ENCODE measurements around the gene INPP5F.

INPP5F gene

DNA sequence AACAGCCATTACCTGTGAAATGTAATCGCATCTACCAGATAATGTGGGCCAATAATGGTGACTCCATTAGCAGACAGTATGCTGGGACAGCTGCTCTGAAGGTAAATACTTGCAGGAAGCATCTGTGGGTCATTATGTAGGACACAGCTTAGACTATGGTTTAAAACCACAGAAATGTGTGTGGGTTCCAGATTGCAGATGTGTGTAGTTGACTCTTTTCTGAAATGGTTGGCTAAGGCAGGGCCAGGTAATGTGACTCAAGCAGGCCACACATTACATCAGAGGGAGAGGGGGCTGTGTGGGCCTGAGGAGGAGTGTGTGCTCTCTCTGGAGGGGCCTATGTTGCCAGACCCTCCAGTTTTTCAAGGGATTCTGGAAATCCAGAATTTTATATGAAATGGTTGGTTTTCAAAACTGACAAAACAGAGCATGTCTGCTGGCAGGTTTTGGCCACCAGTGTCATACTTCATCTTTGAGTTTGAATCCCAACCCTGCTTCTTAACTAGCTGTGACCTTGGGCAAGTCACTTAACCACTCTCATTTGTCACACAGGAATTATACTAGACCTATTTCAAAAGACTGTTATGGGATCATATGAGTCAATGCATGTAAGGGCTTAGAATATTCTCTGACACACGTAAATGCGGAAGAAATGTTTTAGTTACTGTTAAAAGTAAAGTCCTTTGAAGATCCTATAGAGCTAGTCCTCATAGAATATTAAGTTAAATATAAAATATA is 82.3 kb downstream of the INPP5F start:
- no peak for DNase-seq (ENCODE audit: extremely low spot score, insufficient read length, low read depth)
- peak; percentile 18 for FAIRE-seq

DNA sequence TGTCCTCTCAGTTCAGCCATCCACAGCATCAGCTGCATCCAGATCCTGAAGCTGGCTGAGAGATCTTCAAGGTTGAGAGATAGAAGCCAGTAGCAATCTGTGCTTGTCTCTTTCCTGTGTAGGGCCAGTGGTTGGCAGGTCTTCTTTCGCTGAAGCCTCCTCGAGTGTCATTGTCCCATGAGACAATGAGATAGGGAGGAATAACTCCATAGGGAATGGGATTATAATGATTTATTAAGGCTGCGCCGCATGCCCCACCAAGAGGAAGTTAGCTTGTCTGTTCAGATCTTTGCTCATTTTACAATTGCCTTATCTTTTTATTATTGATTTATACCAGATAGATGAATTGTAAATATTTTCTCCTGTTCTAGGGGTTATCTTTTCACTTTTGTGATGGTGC is 85.3 kb downstream of the INPP5F start:
- FAIRE-seq (no peak), DNase-seq (ENCODE audit: extremely low spot score, insufficient read length, low read depth) (no peak)

DNA sequence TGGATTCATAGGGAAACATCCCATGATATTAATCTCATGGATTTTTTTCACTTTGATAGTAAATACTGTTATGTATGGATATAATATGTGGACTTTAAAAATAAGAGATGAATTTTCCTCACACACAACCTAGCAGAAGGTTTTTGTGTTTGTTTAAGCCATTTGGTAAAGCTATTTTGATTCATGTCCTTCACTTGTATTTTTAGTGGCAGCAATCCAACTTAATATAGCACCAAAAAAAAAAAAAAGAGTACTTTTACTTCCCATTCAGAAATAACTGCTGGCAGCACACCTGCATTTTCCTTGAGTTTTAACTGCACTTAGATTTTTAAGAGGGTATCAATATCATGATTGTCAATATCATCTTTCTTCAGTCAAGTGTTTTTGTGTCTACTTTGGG is 86.8 kb downstream of the INPP5F start:
- DNase-seq (ENCODE audit: extremely low spot score, insufficient read length, low read depth) (no peak), FAIRE-seq (no peak)

GRCh38 chr10:119815671-119816070 is 89.8 kb downstream of the INPP5F start:
- DNase-seq (ENCODE audit: extremely low spot score, insufficient read length, low read depth) (no peak), FAIRE-seq (no peak)

DNA sequence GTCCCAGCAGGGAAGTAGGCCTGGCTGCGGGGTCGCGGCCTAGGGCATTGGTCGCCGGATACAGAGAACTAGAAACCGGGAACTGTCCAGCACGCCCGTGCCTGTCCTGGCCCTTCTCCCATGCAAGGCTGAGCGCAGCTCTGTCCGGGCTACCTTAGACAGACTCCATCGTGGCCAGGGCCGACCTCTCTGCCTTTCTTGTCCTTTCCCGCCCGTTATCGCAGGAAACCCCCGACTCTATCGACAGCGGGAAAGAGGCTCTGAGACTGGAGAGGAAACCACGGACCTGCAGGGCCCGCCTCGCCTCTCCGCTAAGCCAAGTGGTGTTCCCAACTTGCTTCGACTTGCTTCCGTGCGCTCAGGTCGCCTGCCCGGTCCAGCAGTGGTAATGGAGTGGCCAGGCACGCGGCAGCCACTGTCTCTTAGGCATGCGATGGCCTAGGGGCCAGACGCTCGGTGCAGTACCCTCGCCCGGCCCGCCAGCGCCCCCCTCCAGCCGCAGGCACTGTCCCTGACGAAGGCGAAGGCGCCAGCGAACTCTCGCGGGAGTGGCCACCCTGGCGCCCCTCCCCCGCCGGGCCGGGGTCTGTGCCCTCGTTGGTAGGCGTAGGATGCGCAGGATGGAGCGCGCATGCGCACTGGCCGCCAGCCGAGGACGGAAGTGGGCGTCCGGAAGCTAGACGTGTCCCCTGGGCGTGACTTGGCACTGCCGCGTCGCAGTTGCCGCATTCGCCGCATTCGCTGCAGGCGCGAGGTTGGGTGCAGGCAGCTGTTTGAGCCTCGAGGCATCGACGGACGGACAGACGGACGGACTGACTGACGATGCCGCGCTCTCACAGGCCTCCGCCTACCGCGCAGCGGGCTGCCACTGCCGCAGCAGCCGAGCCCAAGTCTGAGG is 92.4 kb downstream of the INPP5F start:
- no peak for FAIRE-seq
- DNase-seq (ENCODE audit: extremely low spot score, insufficient read length, low read depth), result peak; percentile 11

DNA sequence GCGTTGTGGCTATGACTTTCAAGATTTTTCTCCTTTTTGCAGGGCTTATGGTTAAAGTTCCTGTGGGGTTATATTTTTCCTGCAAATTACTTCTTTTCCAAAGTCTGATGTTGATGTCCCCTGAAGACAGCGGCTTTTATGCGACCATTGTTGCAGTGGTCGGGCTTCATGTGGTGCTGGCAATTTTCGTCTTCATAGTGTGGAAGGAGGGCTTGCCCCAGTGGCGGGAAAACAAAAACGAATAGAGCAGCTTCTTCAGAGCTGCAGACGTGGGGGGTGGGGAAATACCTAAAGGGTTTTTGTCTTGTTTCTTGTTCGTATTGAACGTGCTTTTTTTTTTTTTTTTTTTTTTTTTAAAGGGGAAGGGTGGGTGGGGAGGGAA is 93.0 kb downstream of the INPP5F start:
- DNase-seq (ENCODE audit: extremely low spot score, insufficient read length, low read depth) (no peak), FAIRE-seq (no peak)

- DNase-seq (ENCODE audit: extremely low spot score, insufficient read length, low read depth) (no peak), FAIRE-seq (no peak)
Observed at GRCh38 chr10:119821182-119821581, 95.3 kb downstream of the INPP5F start.

DNA sequence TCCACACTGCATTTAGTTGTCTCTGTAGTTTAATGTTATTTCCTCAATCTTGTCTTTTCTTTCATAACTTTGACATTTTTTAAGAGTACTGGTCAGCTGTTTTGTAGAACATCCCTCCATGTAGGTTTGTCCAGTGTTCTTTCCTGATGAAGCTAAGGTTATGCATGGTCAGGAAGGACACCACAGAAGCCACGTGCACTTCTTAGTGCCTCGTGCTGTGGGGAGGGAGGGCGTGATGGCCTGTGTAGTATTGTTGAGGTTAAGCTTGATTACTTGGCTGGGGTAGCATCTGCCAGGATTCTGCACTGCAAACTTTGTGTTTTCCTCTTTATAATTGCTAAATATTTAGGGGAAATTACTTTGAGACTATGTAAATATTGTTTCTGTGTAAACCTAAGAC is 98.4 kb downstream of the INPP5F start:
- DNase-seq (ENCODE audit: extremely low spot score, insufficient read length, low read depth), result no peak
- no peak for FAIRE-seq

- DNase-seq (ENCODE audit: extremely low spot score, insufficient read length, low read depth), result no peak
- no peak for FAIRE-seq
Observed at GRCh38 chr10:119826771-119827170, 100.9 kb downstream of the INPP5F start.

DNA sequence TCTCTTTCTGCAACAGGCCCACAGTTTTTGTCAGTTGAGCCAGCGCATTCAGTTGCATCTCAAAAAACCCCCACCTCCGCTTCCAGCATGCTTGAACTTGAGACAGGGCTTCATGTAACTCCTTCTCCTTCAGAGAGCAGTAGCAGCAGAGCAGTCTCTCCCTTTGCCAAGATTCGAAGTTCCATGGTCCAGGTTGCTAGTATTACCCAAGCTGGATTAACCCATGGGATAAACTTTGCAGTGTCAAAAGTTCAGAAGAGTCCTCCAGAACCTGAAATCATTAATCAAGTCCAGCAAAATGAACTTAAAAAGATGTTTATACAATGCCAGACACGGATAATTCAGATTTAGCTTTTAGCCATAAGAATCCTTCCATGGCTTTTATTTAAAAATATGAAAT is 101.6 kb downstream of the INPP5F start:
- FAIRE-seq (no peak), DNase-seq (ENCODE audit: extremely low spot score, insufficient read length, low read depth) (no peak)

DNA sequence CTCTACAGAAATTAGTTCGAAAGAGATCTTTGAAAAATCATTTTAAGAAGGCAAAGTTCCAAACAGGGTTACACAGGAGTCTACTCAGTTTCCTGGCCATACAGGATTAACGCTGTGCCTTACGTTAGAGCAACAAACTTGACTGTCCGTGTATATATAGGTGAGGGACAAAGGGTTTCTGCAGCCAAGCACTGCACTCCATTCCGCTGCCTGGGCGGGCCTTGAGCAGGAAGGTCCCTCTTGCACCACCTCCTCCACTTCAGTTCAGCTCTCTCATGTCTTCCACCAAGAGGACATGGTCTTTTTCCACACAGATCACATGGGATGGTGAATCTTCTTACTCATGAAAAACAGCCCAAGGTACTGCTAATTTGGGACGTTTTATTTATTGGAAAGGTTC is 103.6 kb downstream of the INPP5F start:
- DNase-seq (ENCODE audit: extremely low spot score, insufficient read length, low read depth), result no peak
- FAIRE-seq, result no peak

- no peak for DNase-seq (ENCODE audit: extremely low spot score, insufficient read length, low read depth)
Observed at GRCh38 chr10:119830851-119831250, 105.0 kb downstream of the INPP5F start.

DNA sequence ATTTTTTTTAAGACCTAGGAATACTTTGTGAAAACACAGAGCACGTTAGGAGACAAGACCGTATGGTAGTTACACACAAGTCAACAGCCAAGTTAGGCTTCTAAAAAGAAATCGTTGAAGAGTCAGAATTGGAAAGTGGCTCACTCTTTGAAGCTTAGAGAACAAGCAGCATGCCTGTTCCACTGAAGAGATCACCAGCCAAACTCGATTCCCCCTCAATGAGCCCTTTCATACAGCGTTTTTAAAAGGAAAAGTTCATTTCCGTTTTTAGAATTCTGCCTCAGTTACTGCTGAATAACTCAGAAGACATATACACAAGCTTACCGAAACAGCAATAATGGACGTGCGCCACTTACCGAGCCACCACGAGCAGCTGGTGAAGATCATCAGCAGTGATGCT is 105.8 kb downstream of the INPP5F start:
- FAIRE-seq (no peak), DNase-seq (ENCODE audit: extremely low spot score, insufficient read length, low read depth) (no peak)

More at GRCh38 chr10:119830851-119831250, 105.0 kb downstream of the INPP5F start:
- FAIRE-seq, result no peak

- no peak for FAIRE-seq
- DNase-seq (ENCODE audit: extremely low spot score, insufficient read length, low read depth), result no peak
Observed at GRCh38 chr10:119832951-119833350, 107.1 kb downstream of the INPP5F start.

DNA sequence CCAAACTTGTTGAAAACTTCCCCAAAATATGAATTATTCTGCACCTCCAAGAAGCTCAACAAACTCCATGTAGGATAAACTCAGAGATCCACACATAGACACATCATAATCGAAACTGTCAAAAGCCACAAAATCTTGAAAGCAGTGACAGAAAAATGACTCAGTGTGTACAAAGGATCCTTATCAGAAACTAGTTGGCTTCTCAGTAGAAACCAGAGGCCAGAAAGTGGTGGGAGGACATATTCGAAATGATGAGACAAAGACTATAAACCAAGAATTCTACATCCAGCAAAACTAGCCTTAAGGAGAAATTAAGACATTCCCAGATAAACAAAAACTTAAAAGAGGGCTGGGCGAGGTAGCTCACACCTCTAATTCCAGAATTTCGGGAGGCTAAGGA is 108.3 kb downstream of the INPP5F start:
- FAIRE-seq, result peak; percentile 9
- no peak for DNase-seq (ENCODE audit: extremely low spot score, insufficient read length, low read depth)

DNA sequence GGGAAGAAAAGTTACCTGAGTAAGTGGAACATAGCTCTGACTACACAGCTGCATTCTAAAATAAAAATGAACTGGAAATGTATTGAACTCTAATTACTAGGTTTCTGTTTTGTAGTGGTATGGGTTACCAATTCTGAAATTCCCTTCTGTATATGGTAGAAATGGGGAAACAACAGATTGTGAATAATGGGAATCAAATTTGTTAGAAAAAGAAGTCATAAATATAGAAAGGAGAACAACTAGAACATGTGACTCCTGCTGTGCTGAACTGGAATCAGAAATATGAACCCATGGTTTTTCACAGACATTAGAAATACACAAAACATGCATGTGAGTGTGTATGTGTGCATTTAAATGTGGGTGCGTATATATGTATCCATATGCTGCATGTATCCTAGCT is 119.8 kb downstream of the INPP5F start:
- DNase-seq (ENCODE audit: extremely low spot score, insufficient read length, low read depth) (no peak), FAIRE-seq (no peak)

GRCh38 chr10:119849031-119849789 is 123.4 kb downstream of the INPP5F start:
- DNase-seq (ENCODE audit: extremely low spot score, insufficient read length, low read depth) (no peak), FAIRE-seq (no peak)

- FAIRE-seq, result no peak
Observed at GRCh38 chr10:119849944-119850343, 124.1 kb downstream of the INPP5F start.

GRCh38 chr10:119852277-119852676 is 126.4 kb downstream of the INPP5F start:
- FAIRE-seq, result no peak
- no peak for DNase-seq (ENCODE audit: extremely low spot score, insufficient read length, low read depth)

More at GRCh38 chr10:119849944-119850343, 124.1 kb downstream of the INPP5F start:
- DNase-seq (ENCODE audit: extremely low spot score, insufficient read length, low read depth), result no peak

DNA sequence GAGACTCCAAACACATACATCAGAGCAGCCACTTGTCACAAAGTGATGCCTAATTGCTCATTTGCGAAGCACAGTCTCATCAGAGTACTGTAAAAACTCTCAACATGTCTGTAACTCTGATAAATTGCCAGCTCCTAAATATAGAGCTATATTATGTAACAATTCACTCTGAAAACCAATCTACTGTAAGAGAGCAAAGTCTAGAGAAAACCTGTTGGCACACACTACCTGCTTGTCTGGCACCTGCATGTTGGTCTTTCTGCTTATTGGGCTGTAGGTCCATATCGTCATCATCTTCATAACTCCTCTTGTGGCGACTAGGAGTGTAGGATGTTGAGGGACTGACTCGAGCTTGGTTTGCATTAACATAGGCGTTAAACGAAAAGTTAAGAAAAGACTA is 127.0 kb downstream of the INPP5F start:
- no peak for DNase-seq (ENCODE audit: extremely low spot score, insufficient read length, low read depth)
- FAIRE-seq, result no peak

GRCh38 chr10:119853574-119853973 is 127.7 kb downstream of the INPP5F start:
- no peak for FAIRE-seq
- no peak for DNase-seq (ENCODE audit: extremely low spot score, insufficient read length, low read depth)
